Measurements from ENCODE around the gene ZNF280D. TPM values are rescaled to one million over a fixed set of nuclear protein-coding genes. Genes with fewer than 3 reads are reported as not detected.

ZNF280D gene, protein sequence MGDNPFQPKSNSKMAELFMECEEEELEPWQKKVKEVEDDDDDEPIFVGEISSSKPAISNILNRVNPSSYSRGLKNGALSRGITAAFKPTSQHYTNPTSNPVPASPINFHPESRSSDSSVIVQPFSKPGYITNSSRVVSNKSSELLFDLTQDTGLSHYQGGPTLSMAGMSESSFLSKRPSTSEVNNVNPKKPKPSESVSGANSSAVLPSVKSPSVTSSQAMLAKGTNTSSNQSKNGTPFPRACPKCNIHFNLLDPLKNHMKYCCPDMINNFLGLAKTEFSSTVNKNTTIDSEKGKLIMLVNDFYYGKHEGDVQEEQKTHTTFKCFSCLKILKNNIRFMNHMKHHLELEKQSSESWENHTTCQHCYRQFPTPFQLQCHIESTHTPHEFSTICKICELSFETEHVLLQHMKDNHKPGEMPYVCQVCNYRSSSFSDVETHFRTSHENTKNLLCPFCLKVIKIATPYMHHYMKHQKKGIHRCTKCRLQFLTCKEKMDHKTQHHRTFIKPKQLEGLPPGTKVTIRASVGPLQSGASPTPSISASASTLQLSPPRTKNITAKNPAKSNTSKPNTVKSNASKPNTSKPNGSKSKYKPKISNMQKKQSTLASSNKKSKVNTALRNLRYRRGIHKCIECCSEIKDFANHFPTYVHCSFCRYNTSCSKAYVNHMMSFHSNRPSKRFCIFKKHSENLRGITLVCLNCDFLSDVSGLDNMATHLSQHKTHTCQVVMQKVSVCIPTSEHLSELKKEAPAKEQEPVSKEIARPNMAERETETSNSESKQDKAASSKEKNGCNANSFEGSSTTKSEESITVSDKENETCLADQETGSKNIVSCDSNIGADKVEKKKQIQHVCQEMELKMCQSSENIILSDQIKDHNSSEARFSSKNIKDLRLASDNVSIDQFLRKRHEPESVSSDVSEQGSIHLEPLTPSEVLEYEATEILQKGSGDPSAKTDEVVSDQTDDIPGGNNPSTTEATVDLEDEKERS
- total RNA-seq (2022) (28.7 and 31.0 TPM in 2 replicates), Bru-seq, nascent RNA (percentile 72 among the genes with signal in this experiment), BruChase-seq, experiment 1, labeled RNA remaining after a 2-hour chase (percentile 80 among the genes with signal in this experiment), BruChase-seq, experiment 2, labeled RNA remaining after a 6-hour chase (percentile 71 among the genes with signal in this experiment)
- long read RNA-seq, partial matches to known transcripts: 5 of 7 reads
- long read RNA-seq, other reads (novel, unspliced or antisense): 2 of 7 reads

DNA sequence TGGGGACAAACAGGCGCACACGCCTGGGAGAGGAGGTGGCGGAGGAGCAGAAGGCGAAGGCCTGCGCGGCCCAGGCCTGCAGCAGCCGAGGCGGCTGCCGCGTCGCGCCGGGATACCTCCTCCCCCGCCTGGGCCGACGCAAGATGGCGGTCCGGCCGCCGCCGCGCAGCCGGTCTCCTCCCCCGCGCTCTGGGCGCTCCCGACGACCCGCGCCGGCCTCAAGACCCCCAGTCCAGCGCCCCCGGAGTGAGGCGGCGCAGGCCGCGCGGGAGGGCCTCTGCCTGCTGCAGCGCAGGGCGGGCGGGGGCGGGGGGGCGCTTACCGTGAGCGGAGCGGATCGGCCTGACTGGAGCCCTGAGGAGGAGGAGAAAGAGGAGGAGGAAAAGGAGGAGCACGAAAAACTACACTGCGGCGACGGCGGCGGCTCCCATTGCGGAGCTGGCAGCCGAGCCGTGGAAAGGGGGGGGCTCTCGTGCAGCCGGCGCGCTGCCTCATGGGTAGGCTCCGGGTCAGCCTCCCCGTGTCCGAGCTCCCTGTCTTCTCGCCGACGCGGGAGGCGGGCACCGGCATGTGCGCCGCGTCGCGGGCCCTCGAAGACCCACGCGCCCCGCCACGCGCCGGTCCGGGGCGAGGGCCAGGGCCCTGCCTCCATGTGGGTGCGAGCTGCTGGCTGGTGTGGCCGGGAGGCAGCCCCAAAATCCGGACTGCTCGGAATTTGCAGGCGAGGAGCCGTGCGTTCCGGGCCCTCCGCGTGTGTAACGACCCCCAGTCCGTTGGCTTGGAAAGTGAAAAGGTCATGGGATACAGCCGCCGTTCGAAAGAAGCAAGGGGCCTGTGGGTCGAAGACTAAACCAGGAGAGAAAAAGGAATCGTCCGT, at the start of gene ZNF280D:
Gene ZNF280D, minus strand, starts transcription at position 374 of the 877 bp plus-strand sequence. CDS start 26,400 bp downstream, outside the sequence.
- peak within 1 kb of the TSS; percentile 99 for H3K27ac Mint-ChIP-seq (ENCODE audit: unreplicated experiment)
- no peaks in the 10 kb centered on the region; the same call in 1 of the 2 replicates for H3K36me3 ChIP-seq (ENCODE audit: control insufficient read depth, insufficient read depth, low read length)
- ChIA-PET POLR2A (interaction anchor here (0.5 kb wide), 1 partner anchor 168 kb away, joined by 3 read pairs; no protein-coding TSS in a partner anchor), CTCF (no interaction called here)
- H3K9me3 Mint-ChIP-seq (ENCODE audit: unreplicated experiment): peaks cover 19% of the 10 kb centered on the region
- H3K27me3 Mint-ChIP-seq (ENCODE audit: insufficient read depth, unreplicated experiment): no peaks in the 10 kb centered on the region
- TSS peak; percentile 84 for BruUV-seq (replicated peaks)
- H3K27me3 ChIP-seq (replicated peaks; ENCODE audit: control insufficient read depth, insufficient read depth, low read length): no peaks in the 10 kb centered on the region
- H3K36me3 Mint-ChIP-seq (ENCODE audit: insufficient read depth, unreplicated experiment): no peaks in the 10 kb centered on the region
- no peaks in the 10 kb centered on the region for H3K9me3 ChIP-seq
- TF ChIP-seq, protein P1, sequence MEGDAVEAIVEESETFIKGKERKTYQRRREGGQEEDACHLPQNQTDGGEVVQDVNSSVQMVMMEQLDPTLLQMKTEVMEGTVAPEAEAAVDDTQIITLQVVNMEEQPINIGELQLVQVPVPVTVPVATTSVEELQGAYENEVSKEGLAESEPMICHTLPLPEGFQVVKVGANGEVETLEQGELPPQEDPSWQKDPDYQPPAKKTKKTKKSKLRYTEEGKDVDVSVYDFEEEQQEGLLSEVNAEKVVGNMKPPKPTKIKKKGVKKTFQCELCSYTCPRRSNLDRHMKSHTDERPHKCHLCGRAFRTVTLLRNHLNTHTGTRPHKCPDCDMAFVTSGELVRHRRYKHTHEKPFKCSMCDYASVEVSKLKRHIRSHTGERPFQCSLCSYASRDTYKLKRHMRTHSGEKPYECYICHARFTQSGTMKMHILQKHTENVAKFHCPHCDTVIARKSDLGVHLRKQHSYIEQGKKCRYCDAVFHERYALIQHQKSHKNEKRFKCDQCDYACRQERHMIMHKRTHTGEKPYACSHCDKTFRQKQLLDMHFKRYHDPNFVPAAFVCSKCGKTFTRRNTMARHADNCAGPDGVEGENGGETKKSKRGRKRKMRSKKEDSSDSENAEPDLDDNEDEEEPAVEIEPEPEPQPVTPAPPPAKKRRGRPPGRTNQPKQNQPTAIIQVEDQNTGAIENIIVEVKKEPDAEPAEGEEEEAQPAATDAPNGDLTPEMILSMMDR (IDR thresholded peaks at IDR 0.05; ENCODE audit: insufficient read depth in 1 of 2, low read depth in 1 of 2, low read length in 1 of 2, severe bottlenecking in 1 of 2, unreplicated experiment in 1 of 2): no peak
- no peaks in the 10 kb centered on the region for H3K4me1 Mint-ChIP-seq (ENCODE audit: low read depth, unreplicated experiment)
- H3K4me1 ChIP-seq: peaks cover 16% of the 10 kb centered on the region
- intact Hi-C loops (cut with micrococcal nuclease; ENCODE audit: unreplicated experiment): loop anchor here (1.0 to 10.0 kb wide), 3 partner anchors 40 to 239 kb away; no protein-coding TSS in a partner anchor
- H3K4me3 ChIP-seq (ENCODE audit: low read depth, low read length): peak within 1 kb of the TSS; percentile 76
- H3K4me3 Mint-ChIP-seq (ENCODE audit: unreplicated experiment): peak within 1 kb of the TSS; percentile 100
- peak; percentile 89 for DNase-seq

DNA sequence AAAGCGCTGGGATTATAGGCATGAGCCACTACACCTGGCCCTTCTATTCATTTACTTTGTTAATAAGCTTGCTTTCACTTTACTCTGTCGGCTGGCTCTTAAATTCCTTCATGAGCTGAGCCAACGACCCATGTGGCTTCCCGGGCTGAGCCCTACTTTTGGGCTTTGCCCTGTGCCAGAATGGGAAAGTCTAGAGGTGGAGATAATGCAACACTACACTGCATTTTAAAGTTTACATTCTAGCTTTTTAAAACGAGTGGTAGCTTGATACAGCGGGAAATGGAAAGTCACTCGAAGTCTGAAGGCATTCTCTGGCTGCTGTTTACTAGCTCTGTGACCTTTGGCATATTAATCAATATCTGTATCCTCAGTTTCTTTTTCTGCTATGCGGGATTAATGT, 49.0 kb upstream of the ZNF280D start:
- H3K27ac Mint-ChIP-seq (ENCODE audit: unreplicated experiment): no peak overlapping the region
- H3K4me1 Mint-ChIP-seq (ENCODE audit: low read depth, unreplicated experiment): no peaks in the 10 kb centered on the region
- Histone ChIP-seq H3K27me3 (replicated peaks; ENCODE audit: control insufficient read depth, insufficient read depth, low read length) (no peaks in the 10 kb centered on the region), H3K9me3 (no peaks in the 10 kb centered on the region), H3K4me1 (no peaks in the 10 kb centered on the region), H3K36me3 (ENCODE audit: control insufficient read depth, insufficient read depth, low read length) (no peaks in the 10 kb centered on the region), H3K4me3 (ENCODE audit: low read depth, low read length) (no peak overlapping the region)
- no peaks in the 10 kb centered on the region for H3K27me3 Mint-ChIP-seq (ENCODE audit: insufficient read depth, unreplicated experiment)
- BruUV-seq (replicated peaks): no TSS peak
- TF ChIP-seq, protein P1 (IDR thresholded peaks at IDR 0.05; ENCODE audit: insufficient read depth in 1 of 2, low read depth in 1 of 2, low read length in 1 of 2, severe bottlenecking in 1 of 2, unreplicated experiment in 1 of 2): no peak
- DNase-seq: no peak
- POLR2A ChIA-PET: no interaction called here
- no peak overlapping the region for H3K4me3 Mint-ChIP-seq (ENCODE audit: unreplicated experiment)
- CTCF ChIA-PET: interaction anchor here (0.6 kb wide), 1 partner anchor 29 kb away, joined by 3 read pairs; no protein-coding TSS in a partner anchor
- intact Hi-C loops (cut with micrococcal nuclease; ENCODE audit: unreplicated experiment): no loop called here
- no peaks in the 10 kb centered on the region for H3K9me3 Mint-ChIP-seq (ENCODE audit: unreplicated experiment)
- no peaks in the 10 kb centered on the region for H3K36me3 Mint-ChIP-seq (ENCODE audit: insufficient read depth, unreplicated experiment)

Measured in Caco-2 (cell line).